ENCODE measurements around the gene POLR1G.
"Not testable (repeated sequence)": the region's sequence is repeated elsewhere in the genome, so short reads cannot be mapped to it uniquely, and the experiment has no call there.

POLR1G gene

DNA sequence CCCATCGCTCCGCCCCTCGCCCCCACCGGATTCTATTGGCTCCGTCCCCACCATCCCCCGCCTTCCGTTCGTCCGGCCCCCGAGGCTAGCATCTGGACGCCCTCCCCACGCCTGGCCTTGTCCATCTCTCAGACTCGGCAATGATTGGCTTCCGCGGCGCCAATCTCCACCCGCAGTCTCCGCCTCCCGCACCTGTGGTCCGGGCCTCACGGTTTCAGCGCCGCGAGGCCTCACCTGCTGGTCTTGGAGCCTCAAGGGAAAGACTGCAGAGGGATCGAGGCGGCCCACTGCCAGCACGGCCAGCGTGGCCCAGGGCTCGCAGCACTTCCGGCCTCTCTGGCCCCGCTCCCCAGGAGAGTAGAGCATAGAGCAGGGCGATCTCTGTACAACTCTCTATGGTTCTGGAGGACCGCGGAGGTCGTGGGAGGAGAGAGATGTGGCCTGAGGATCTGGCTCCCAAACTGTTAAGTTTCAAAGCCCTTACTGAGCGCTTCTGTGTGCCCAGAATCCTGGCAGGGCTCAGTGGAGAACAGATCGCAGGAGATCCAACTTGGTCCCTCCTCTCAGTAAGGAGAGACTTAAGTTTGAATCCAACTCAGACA lies 17.2 kb downstream of the POLR1G start, which contains the start of gene ERCC1:
Gene ERCC1 (minus strand): TSS at position 329 of the 602 bp plus-strand sequence. CDS start 543 bp downstream, outside the sequence.
- H3K27ac Mint-ChIP-seq, result peak within 1 kb of the TSS; percentile 95
- peaks cover 76% of the 10 kb centered on the region for H3K4me1 Mint-ChIP-seq (ENCODE audit: low read depth)
- peaks cover 17% of the 10 kb centered on the region for H3K36me3 Mint-ChIP-seq (ENCODE audit: low read depth)
- H3K4me3 Mint-ChIP-seq, result peak within 1 kb of the TSS; percentile 93
- no peaks in the 10 kb centered on the region for H3K9me3 Mint-ChIP-seq
- no peaks in the 10 kb centered on the region for H3K27me3 Mint-ChIP-seq

DNA sequence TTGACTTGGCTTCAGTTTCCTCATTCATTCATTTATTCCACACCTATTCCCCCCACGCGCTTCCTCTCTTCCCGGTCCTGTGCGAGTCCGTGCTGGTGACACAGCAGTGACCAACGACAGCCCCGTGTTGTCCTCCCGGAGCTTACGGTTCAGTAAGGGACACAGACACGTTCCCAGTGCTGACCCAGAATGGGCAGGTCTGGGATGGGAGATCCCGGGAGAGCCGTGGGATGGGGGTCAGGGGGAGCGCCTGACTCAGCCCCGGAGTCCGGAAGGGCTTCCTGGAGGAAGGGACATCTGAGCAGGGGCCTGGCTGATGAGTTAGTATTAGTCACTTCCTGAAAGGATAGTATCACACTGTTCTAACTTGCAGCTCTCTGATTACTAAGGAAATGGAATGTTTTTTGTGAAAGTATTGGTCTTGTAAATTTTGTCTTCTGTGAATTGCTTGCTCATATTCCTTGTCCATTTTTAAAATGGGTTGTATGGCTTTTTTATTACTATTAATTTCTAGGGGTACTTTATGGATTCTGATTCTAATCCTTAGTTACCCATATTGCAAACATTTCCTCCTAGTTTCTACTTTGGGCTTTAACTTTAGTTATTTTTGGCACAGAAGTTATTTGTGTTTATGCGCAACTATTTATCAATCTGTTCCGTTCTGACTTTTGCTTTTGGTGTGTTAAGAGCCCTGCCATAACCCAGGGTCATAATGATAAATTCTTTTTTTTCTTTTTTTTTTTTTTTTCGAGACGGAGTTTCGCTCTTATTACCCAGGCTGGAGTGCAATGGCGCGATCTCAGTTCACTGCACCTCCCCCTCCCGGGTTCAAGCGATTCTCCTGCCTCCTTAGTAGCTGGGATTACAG lies 18.0 kb downstream of the POLR1G start:
- H3K27ac Mint-ChIP-seq, result peak overlapping the region; percentile 95
- H3K9me3 Mint-ChIP-seq, result no peaks in the 10 kb centered on the region
- peak overlapping the region; percentile 93 for H3K4me3 Mint-ChIP-seq
- H3K4me1 Mint-ChIP-seq (ENCODE audit: low read depth), result peaks cover 71% of the 10 kb centered on the region
- H3K27me3 Mint-ChIP-seq, result peaks cover 4% of the 10 kb centered on the region
- H3K36me3 Mint-ChIP-seq (ENCODE audit: low read depth), result peaks cover 14% of the 10 kb centered on the region

DNA sequence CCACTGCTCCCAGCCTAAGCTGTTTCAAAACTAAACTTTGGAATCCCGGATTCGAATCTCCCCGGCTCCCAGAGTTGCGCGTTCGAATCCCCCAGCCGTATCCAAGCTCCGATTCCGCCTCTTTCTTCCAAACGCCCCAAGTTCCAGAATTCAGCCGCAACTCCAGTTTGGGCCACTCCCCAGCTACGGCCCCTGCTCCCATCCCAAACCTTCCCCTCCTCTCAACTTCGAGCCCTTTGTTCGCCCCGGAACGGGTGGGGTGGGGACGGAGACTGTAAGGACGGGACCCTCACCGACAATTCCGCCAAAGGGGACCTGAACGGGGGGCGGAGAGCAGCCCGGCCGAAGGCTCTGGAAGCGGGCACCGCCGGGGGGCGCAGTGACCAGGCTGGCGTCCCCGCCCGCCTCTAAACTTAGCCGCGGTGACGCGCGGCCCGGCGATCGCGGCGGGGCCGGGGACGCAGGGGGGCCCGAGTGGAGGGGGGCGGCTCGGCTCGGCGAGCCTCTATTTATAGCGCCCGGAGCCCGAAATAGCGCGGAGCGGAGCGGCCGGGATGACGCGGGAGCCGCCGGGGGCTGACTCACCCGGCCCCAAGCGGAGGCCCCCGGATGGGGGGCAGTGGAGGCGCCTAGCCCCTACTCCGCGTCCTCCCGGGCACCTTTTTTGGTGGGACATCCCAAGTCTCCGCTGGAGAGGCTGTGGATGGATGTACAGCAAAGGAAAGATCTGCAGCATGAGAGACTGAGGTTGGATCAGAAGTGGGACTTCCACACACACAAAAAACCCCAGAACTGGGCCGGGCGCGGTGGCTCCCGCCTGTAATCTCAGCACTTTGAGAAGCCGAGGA lies 22.2 kb downstream of the POLR1G start:
- Mint-ChIP-seq H3K9me3 (no peaks in the 10 kb centered on the region), H3K4me1 (ENCODE audit: low read depth) (peaks cover 38% of the 10 kb centered on the region), H3K27ac (no peak overlapping the region), H3K4me3 (peak overlapping the region; percentile 79), H3K36me3 (ENCODE audit: low read depth) (no peaks in the 10 kb centered on the region), H3K27me3 (peaks cover 4% of the 10 kb centered on the region)

DNA sequence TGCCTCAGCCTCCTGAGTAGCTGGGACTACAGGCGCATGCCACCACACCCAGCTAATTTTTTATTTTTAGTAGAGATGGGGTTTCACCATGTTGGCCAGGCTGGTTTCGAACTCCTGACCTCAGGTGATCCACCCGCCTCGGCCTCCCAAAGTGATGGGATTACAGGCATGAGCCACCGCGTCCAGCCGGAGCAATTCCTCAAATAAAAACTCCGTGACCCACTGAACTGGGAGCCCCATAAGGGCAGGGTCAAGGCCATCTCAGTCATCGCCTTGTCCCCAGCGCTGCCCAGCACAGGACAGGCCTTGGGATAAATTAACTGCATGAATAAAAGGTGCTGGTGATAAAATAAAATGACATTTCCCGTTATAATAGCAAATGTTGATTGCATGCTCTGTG lies 23.5 kb downstream of the POLR1G start:
- H3K4me3 Mint-ChIP-seq; H3K27me3 Mint-ChIP-seq; H3K36me3 Mint-ChIP-seq (ENCODE audit: low read depth); H3K9me3 Mint-ChIP-seq; H3K27ac Mint-ChIP-seq: not testable (repeated sequence)
- H3K4me1 Mint-ChIP-seq (ENCODE audit: low read depth), result peaks cover 26% of the 10 kb centered on the region

DNA sequence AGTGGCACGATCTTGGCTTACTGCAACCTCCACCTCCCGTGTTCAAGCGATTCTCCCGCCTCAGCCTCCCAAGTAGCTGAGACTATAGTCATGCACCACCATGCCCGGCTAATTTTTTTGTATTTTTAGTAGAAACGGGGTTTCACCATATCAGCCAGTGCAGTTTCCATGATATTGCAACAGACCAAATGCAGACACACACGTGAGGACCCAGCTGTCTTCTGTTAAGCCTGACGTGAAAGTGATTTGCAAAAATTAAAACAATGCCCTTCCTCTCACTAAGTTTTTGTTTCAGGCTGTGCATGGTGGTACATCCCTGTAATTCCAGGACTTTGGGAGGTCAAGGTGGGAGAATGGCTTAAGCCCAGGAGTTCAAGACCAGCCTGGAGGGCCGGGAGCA lies 24.6 kb downstream of the POLR1G start:
- not testable (repeated sequence) for H3K36me3 Mint-ChIP-seq (ENCODE audit: low read depth); H3K27ac Mint-ChIP-seq; H3K27me3 Mint-ChIP-seq; H3K9me3 Mint-ChIP-seq; H3K4me3 Mint-ChIP-seq
- H3K4me1 Mint-ChIP-seq (ENCODE audit: low read depth), result peaks cover 21% of the 10 kb centered on the region

DNA sequence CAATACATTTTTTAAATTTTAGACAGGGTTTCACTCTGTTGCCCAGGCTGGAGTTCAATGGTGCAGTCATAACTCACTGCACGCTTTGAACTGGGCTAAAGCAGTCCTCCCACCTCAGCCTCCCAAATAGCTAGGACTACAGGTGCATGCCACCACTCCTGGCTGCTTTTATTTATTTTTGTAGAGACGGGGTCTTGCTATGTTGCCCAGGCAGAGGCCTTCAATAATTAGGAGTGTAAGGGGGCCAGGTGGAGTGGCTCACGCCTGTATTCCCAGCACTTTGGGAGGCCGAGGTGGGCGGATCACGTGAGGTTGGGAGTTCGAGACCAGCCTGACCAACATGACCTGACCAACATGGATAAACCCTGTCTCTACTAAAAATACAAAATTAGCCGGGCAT lies 26.1 kb downstream of the POLR1G start:
- H3K4me1 Mint-ChIP-seq (ENCODE audit: low read depth), result peaks cover 13% of the 10 kb centered on the region
- H3K27me3 Mint-ChIP-seq; H3K9me3 Mint-ChIP-seq; H3K36me3 Mint-ChIP-seq (ENCODE audit: low read depth); H3K4me3 Mint-ChIP-seq; H3K27ac Mint-ChIP-seq: not testable (repeated sequence)

DNA sequence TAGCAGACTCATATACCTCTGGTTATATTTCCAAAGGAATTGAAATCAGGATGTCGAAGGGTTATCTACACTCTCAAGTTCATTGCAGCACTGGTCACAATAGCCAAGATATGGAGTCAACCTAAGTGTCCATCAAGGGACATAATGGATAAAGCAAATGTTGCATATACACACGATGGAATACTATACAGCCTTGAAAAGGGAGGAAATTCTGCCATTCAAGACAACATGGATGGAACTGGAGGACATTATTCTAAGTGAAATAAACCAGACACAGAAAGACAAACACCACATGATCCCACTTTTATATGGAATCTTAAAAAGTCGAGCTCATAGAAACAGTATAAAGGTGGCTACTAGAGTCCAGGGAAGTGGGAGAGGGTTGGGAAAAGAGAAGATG lies 30.9 kb downstream of the POLR1G start:
- no peaks in the 10 kb centered on the region for H3K9me3 Mint-ChIP-seq
- no peaks in the 10 kb centered on the region for H3K27me3 Mint-ChIP-seq
- H3K36me3 Mint-ChIP-seq (ENCODE audit: low read depth), result no peaks in the 10 kb centered on the region
- peaks cover 15% of the 10 kb centered on the region for H3K4me1 Mint-ChIP-seq (ENCODE audit: low read depth)
- no peak overlapping the region for H3K27ac Mint-ChIP-seq
- no peak overlapping the region for H3K4me3 Mint-ChIP-seq

DNA sequence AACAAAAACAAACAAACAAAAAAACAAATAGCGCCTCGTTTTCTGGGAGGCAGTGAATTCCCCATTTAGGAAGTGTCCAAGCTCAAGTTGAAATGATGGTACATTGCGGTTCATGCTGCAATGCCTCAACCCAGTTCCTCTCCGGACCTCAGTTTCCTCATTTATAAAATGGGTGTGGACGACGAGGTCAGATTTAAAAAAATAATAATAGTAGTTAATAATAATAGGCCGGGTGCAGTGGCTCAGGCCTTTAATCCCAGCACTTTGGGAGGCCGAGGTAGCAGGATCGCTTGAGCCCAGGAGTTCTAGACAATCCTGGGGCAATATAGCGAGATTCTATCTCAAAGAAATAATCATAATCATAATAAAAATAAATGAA lies 32.7 kb downstream of the POLR1G start:
- Mint-ChIP-seq H3K4me1 (ENCODE audit: low read depth) (peaks cover 30% of the 10 kb centered on the region), H3K4me3 (no peak overlapping the region), H3K9me3 (no peaks in the 10 kb centered on the region), H3K36me3 (ENCODE audit: low read depth) (no peaks in the 10 kb centered on the region), H3K27me3 (no peaks in the 10 kb centered on the region), H3K27ac (no peak overlapping the region)

DNA sequence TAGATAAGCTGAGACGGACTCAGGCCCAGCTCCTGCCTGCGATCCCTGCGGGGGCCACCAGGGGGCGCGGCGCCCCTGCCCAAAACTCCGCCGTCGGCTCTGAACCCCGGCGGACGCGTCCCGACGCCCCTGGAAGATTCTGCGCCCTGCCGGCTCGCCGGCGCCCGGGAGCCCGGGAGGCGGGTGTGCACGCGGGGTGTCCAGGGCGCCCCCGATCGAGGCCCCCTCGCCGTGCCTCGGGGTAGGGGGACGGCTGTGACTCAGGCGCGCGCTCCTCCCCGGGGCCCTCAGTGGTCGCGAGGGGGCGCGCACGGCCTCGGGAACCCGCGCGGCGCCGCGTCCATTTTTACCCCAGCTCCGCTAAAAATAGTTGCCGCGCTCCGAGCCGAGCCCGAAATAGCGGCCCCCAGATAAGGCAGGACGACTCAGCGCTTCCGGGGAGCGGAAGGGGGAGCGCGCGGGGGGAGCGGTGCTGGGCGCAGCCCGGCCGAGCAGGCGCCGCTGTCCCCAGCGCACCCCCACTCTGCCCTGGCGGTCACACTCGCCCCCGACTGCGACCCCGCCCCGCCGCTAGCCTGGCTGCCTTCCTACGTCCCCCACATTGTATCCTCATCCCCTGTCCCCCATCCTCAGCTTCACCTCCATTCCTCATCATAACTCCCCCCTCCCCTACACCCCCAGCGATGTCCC lies 33.3 kb downstream of the POLR1G start:
- no peaks in the 10 kb centered on the region for H3K9me3 Mint-ChIP-seq
- H3K36me3 Mint-ChIP-seq (ENCODE audit: low read depth), result no peaks in the 10 kb centered on the region
- peaks cover 36% of the 10 kb centered on the region for H3K4me1 Mint-ChIP-seq (ENCODE audit: low read depth)
- no peak overlapping the region for H3K27ac Mint-ChIP-seq
- H3K27me3 Mint-ChIP-seq, result no peaks in the 10 kb centered on the region
- H3K4me3 Mint-ChIP-seq, result peak overlapping the region; percentile 72

DNA sequence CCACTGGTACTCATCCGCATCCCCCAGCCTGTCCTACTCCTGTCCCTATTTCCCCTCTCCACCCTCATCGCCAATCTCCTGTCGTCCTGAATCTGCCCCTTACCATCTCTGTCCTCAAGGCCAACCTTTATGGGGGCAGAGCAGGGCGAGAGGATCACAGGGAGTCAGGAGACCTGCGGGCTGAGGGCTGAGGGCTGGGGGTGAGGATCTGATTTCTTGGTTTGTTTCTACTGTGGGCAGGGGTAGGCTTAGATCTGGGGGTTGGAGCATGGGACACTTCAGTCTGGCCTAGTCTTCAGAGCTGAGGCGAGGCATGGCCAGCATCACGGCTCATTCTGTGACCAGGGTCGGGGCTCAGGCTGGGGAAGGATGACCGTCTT lies 33.8 kb downstream of the POLR1G start:
- H3K4me3 Mint-ChIP-seq, result peak overlapping the region; percentile 72
- no peaks in the 10 kb centered on the region for H3K27me3 Mint-ChIP-seq
- H3K27ac Mint-ChIP-seq, result peak overlapping the region; percentile 69
- H3K36me3 Mint-ChIP-seq (ENCODE audit: low read depth), result no peaks in the 10 kb centered on the region
- H3K9me3 Mint-ChIP-seq, result no peaks in the 10 kb centered on the region
- peaks cover 39% of the 10 kb centered on the region for H3K4me1 Mint-ChIP-seq (ENCODE audit: low read depth)

DNA sequence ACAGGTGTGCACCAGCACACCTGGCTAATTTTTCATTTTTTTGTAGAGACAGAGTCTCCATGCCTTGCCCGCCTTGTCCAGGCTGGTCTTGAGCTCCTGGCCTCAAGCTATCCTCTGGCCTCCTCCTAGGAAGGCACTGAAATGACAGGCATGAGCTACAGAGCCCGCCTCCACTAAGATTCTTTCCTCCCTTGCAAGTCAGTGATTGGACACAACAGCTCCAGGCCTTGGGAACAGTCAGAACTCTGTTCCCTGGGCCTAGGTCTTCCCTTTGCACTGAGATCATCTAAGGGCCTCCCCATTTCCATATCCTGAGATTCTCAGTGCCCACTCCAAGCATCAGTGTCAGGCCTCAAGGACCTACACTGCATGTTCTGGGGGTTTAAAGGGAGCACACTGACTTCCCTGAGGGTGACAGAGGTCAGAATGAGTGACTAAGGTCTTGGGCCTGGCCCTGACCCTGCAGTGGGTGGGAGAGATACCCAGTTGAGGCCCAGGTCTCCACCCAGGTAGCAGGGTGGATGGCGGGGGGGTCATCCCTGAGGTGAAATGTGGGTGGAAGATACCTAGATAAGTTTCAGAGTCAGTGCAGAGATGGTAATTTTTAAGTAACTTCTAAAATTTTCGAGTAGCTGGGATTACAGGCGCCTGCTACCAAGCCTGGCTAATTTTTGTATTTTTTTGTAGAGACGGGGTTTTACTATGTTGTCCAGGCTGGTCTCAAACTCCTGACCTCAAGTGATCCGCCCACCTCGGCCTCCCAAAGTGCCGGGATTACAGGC lies 34.6 kb downstream of the POLR1G start:
- H3K4me1 Mint-ChIP-seq (ENCODE audit: low read depth), result peaks cover 44% of the 10 kb centered on the region
- peak overlapping the region; percentile 69 for H3K27ac Mint-ChIP-seq
- H3K36me3 Mint-ChIP-seq (ENCODE audit: low read depth), result no peaks in the 10 kb centered on the region
- H3K4me3 Mint-ChIP-seq, result peak overlapping the region; percentile 72
- no peaks in the 10 kb centered on the region for H3K27me3 Mint-ChIP-seq
- H3K9me3 Mint-ChIP-seq, result no peaks in the 10 kb centered on the region

DNA sequence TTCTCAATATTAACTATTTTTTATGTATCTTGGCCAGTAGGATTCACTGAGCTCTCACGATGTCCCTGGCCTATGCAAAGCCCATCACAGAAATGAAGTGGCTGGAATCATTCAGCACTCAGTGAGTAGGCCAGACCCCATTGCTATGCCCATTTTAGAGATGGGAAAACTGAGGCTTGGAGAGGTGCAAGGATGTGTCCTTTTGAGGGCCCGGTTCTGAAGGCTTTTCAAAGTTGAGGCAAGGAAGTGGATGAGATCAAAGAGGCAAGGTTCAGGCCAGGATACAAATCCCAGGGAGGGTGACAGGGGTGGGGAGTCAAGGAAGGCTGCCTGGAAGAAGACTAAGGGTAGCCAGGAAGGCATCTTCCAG lies 35.9 kb downstream of the POLR1G start:
- H3K4me3 Mint-ChIP-seq, result peak overlapping the region; percentile 80
- peaks cover 1% of the 10 kb centered on the region for H3K36me3 Mint-ChIP-seq (ENCODE audit: low read depth)
- no peaks in the 10 kb centered on the region for H3K9me3 Mint-ChIP-seq
- no peaks in the 10 kb centered on the region for H3K27me3 Mint-ChIP-seq
- H3K4me1 Mint-ChIP-seq (ENCODE audit: low read depth), result peaks cover 50% of the 10 kb centered on the region
- no peak overlapping the region for H3K27ac Mint-ChIP-seq

DNA sequence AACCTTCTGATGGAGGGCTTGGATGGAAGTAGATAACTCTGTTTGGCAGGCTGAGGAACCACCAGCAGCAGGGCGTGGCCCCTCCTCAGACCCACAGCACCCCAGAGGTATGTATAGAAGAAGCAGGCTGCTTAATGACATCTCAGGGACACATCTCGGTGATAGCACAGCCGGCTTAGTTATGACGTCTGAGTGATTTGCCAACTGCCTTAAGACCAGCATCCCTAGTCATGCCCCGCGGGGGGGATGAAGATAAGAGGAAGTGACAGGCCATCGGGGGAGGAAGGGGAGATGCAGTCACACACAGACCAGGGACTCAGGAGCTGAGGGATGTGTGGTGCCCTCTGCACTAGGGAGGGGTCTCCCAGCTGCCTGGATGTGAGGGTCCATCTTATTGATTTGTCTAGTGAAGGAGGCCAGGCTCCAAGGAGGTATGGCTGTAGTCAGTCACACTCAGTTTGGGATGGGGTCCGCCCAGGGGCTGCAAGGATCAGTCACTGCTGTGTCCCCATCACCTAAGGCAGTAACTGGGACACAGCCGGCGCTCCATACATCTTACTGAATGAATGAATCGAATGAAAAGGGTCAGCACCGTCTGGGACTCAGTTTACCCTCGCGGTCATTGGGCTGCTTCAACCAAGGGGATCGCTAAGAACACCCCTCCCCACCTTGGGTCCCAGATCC lies 36.5 kb downstream of the POLR1G start:
- Mint-ChIP-seq H3K4me3 (peak overlapping the region; percentile 80), H3K27ac (peak overlapping the region; percentile 70), H3K4me1 (ENCODE audit: low read depth) (peaks cover 53% of the 10 kb centered on the region), H3K27me3 (no peaks in the 10 kb centered on the region), H3K9me3 (no peaks in the 10 kb centered on the region), H3K36me3 (ENCODE audit: low read depth) (peaks cover 4% of the 10 kb centered on the region)
